ENCODE measurements around the gene SFTPA2. TPM values are rescaled to one million over a fixed set of nuclear protein-coding genes. Genes with fewer than 3 reads are reported as not detected.

SFTPA2 gene
- total RNA-seq, 1 experiment from 2014 or later, result not detected

DNA sequence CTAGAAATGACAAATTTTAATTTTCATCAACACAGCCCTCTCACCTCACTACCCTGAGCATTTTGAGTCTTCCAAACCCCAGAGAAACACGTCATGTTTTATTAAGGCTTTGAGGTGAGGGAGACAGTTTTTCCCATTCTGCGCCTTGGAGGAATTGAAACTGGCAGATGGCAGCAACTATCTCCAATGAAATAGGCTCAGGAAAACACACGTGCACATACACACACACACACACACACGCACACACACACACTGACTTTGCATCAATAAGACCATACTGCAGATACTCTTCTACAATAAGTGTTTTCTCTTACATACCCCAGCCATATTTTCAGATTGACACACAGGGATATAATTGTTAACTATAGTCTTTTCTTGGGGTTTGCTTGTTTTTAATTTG lies 3.2 kb upstream of the SFTPA2 start:
- ChIA-PET CTCF (no interaction called here), POLR2A (ENCODE audit: unreplicated experiment) (no interaction called here)
- DNase-seq, result no peak
- Histone ChIP-seq H4K20me1 (ENCODE audit: low read length) (no peaks in the 10 kb centered on the region), H3K4me3 (ENCODE audit: low read length) (no peak overlapping the region), H3K4me2 (ENCODE audit: low read length) (no peak overlapping the region), H3K9ac (ENCODE audit: low read length) (no peak overlapping the region), H3K27ac (ENCODE audit: low read length) (no peak overlapping the region), H3K9me2 (replicated peaks; ENCODE audit: low read length) (no peaks in the 10 kb centered on the region), H3K4me1 (ENCODE audit: insufficient read depth, low read length) (no peaks in the 10 kb centered on the region), H3F3A (ENCODE audit: low read length, unreplicated experiment) (no peaks in the 10 kb centered on the region), H3K79me2 (ENCODE audit: low read length) (no peaks in the 10 kb centered on the region), H3K9me3 (ENCODE audit: low read length) (no peaks in the 10 kb centered on the region), H3K36me3 (ENCODE audit: low read depth, low read length) (no peaks in the 10 kb centered on the region), H3K27me3 (ENCODE audit: low read length) (no peaks in the 10 kb centered on the region), H2AFZ (ENCODE audit: low read length) (no peak overlapping the region)
- ATAC-seq, result no peak
- TF ChIP-seq EZH2phosphoT487 (IDR thresholded peaks at IDR 0.05; ENCODE audit: borderline replicate concordance, low read length) (no peak), EZH2 (IDR thresholded peaks at IDR 0.05; ENCODE audit: low read length, unreplicated experiment) (no peak)
- TF ChIP-seq, protein P1, sequence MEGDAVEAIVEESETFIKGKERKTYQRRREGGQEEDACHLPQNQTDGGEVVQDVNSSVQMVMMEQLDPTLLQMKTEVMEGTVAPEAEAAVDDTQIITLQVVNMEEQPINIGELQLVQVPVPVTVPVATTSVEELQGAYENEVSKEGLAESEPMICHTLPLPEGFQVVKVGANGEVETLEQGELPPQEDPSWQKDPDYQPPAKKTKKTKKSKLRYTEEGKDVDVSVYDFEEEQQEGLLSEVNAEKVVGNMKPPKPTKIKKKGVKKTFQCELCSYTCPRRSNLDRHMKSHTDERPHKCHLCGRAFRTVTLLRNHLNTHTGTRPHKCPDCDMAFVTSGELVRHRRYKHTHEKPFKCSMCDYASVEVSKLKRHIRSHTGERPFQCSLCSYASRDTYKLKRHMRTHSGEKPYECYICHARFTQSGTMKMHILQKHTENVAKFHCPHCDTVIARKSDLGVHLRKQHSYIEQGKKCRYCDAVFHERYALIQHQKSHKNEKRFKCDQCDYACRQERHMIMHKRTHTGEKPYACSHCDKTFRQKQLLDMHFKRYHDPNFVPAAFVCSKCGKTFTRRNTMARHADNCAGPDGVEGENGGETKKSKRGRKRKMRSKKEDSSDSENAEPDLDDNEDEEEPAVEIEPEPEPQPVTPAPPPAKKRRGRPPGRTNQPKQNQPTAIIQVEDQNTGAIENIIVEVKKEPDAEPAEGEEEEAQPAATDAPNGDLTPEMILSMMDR (conservative IDR thresholded peaks at IDR 0.05; ENCODE audit: low read depth, low read length), result no peak
- intact Hi-C loops (cut with micrococcal nuclease), result no loop called here
- no TSS peak for BruUV-seq (replicated peaks)

DNA sequence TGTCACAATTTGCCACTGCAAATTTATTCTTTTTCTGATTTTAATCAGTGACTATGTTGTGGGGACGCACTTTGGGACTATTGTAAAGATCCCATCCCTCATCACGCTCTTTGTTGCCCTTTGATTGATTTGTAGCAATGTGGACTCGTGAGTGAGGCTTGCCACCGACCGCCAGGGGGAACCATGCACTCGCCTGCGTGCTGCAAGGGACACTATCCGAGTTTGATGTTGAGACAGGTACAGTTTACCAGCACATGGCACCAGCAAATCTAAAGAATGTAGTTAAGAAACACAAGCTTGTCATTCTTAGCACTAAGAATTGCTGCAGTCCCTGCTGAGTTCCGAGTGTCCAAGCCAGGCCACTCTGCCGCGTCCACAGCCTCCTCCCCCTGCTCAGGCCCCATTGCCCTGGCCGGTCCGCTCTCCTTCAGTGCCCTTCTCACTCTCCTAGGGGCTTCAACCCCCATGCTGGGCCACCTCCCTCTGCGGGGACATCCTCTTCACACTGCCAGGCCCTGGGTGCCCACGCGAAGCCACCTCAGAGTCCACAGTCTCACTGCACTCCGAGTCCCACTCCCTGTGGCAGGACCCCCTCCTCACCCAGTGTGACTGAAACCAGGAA lies 2.0 kb upstream of the SFTPA2 start:
- Histone ChIP-seq H3K4me1 (ENCODE audit: insufficient read depth, low read length) (no peaks in the 10 kb centered on the region), H3K36me3 (ENCODE audit: low read depth, low read length) (no peaks in the 10 kb centered on the region), H2AFZ (ENCODE audit: low read length) (no peak overlapping the region), H3F3A (ENCODE audit: low read length, unreplicated experiment) (no peaks in the 10 kb centered on the region), H4K20me1 (ENCODE audit: low read length) (no peaks in the 10 kb centered on the region), H3K79me2 (ENCODE audit: low read length) (no peaks in the 10 kb centered on the region), H3K9me3 (ENCODE audit: low read length) (no peaks in the 10 kb centered on the region), H3K4me2 (ENCODE audit: low read length) (no peak overlapping the region), H3K4me3 (ENCODE audit: low read length) (no peak overlapping the region), H3K27me3 (ENCODE audit: low read length) (no peaks in the 10 kb centered on the region), H3K9me2 (replicated peaks; ENCODE audit: low read length) (no peaks in the 10 kb centered on the region), H3K9ac (ENCODE audit: low read length) (no peak overlapping the region), H3K27ac (ENCODE audit: low read length) (no peak overlapping the region)
- POLR2A ChIA-PET (ENCODE audit: unreplicated experiment), result no interaction called here
- no peak for DNase-seq
- TF ChIP-seq EZH2 (IDR thresholded peaks at IDR 0.05; ENCODE audit: low read length, unreplicated experiment) (no peak), EZH2phosphoT487 (IDR thresholded peaks at IDR 0.05; ENCODE audit: borderline replicate concordance, low read length) (no peak)
- TF ChIP-seq, protein P1 (conservative IDR thresholded peaks at IDR 0.05; ENCODE audit: low read depth, low read length), result no peak
- CTCF ChIA-PET, result no interaction called here
- intact Hi-C loops (cut with micrococcal nuclease), result no loop called here
- no TSS peak for BruUV-seq (replicated peaks)
- ATAC-seq, result no peak

DNA sequence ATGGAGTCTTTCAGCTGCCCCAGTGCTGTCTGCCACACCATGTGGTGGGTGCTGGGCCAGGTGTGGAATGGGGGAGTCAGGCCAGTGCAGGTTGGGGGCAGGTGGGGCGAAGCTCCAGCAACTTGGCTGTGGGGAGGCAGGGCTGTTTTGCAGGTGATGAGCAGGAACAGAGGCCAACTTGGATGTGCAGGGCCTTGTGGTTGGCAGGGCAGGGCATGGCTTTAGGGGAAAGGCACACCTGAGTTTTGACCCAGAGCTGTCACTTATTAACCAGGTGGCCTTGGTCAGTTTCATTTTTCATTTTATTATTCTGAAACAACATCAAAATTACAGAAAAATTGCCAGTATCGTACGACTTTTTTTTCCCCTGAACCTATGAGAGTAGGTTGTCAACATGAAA lies 1.1 kb upstream of the SFTPA2 start:
- H3K4me2 ChIP-seq (ENCODE audit: low read length), result no peak overlapping the region
- no peaks in the 10 kb centered on the region for H3F3A ChIP-seq (ENCODE audit: low read length, unreplicated experiment)
- H3K79me2 ChIP-seq (ENCODE audit: low read length), result no peaks in the 10 kb centered on the region
- ATAC-seq (no peak), DNase-seq (no peak)
- no peaks in the 10 kb centered on the region for H3K27me3 ChIP-seq (ENCODE audit: low read length)
- TF ChIP-seq EZH2phosphoT487 (IDR thresholded peaks at IDR 0.05; ENCODE audit: borderline replicate concordance, low read length) (no peak), EZH2 (IDR thresholded peaks at IDR 0.05; ENCODE audit: low read length, unreplicated experiment) (no peak)
- TF ChIP-seq, protein P1 (conservative IDR thresholded peaks at IDR 0.05; ENCODE audit: low read depth, low read length), result no peak
- H4K20me1 ChIP-seq (ENCODE audit: low read length), result no peaks in the 10 kb centered on the region
- no peaks in the 10 kb centered on the region for H3K9me2 ChIP-seq (replicated peaks; ENCODE audit: low read length)
- H3K36me3 ChIP-seq (ENCODE audit: low read depth, low read length), result no peaks in the 10 kb centered on the region
- no peak overlapping the region for H3K9ac ChIP-seq (ENCODE audit: low read length)
- ChIA-PET POLR2A (ENCODE audit: unreplicated experiment) (no interaction called here), CTCF (no interaction called here)
- no peak overlapping the region for H2AFZ ChIP-seq (ENCODE audit: low read length)
- BruUV-seq (replicated peaks), result no TSS peak
- no peak overlapping the region for H3K27ac ChIP-seq (ENCODE audit: low read length)
- H3K4me3 ChIP-seq (ENCODE audit: low read length), result no peak overlapping the region
- intact Hi-C loops (cut with micrococcal nuclease), result no loop called here
- H3K4me1 ChIP-seq (ENCODE audit: insufficient read depth, low read length), result no peaks in the 10 kb centered on the region
- no peaks in the 10 kb centered on the region for H3K9me3 ChIP-seq (ENCODE audit: low read length)
